ENCODE results near the gene CCL16. TPM values are rescaled to one million over a fixed set of nuclear protein-coding genes. Genes with fewer than 3 reads are reported as not detected.

CCL16 gene
- total and polyA plus RNA-seq, 2 of the 4 experiments (the other 2 are of a cell fraction): not detected

Other genes starting within 250 kb of the CCL16 start
- gene RASL10B, start 249.9 kb downstream of the CCL16 start, total RNA-seq (2012; rRNA removed): 3.6 and 4.7 TPM in 2 replicates
- 4.1 and 4.4 TPM in 2 replicates for gene RASL10B, start 249.9 kb downstream of the CCL16 start, polyA plus RNA-seq (2012; rRNA removed)
- not detected in 2 replicates for gene GAS2L2, start 228.3 kb downstream of the CCL16 start, total RNA-seq (2012; rRNA removed)
- gene GAS2L2, start 228.3 kb downstream of the CCL16 start, polyA plus RNA-seq (2012; rRNA removed): 0.02 and 0.03 TPM in 2 replicates
- not detected in 2 replicates for gene C17orf50, start 220.6 kb downstream of the CCL16 start, total RNA-seq (2012; rRNA removed)
- not detected in 2 replicates for gene C17orf50, start 220.6 kb downstream of the CCL16 start, polyA plus RNA-seq (2012; rRNA removed)
- 0.18 TPM in 1 of 2 replicates, not detected in the other for gene MMP28, start 185.9 kb downstream of the CCL16 start, total RNA-seq (2012; rRNA removed)
- not detected in 2 replicates for gene MMP28, start 185.9 kb downstream of the CCL16 start, polyA plus RNA-seq (2012; rRNA removed)
- gene TAF15, start 172.0 kb downstream of the CCL16 start, total RNA-seq (2012; rRNA removed): 46.8 and 47.2 TPM in 2 replicates
- 69.8 and 98.0 TPM in 2 replicates for gene TAF15, start 172.0 kb downstream of the CCL16 start, polyA plus RNA-seq (2012; rRNA removed)
- gene HEATR9, start 112.6 kb downstream of the CCL16 start, total RNA-seq (2012; rRNA removed): not detected in 2 replicates
- gene HEATR9, start 112.6 kb downstream of the CCL16 start, polyA plus RNA-seq (2012; rRNA removed): not detected in 2 replicates
- gene CCL5, start 101.1 kb downstream of the CCL16 start, total RNA-seq (2012; rRNA removed): not detected in 2 replicates
- not detected in 2 replicates for gene CCL5, start 101.1 kb downstream of the CCL16 start, polyA plus RNA-seq (2012; rRNA removed)
- gene RDM1, start 50.7 kb downstream of the CCL16 start, total RNA-seq (2012; rRNA removed): 0.18 TPM in 1 of 2 replicates, not detected in the other
- gene RDM1, start 50.7 kb downstream of the CCL16 start, polyA plus RNA-seq (2012; rRNA removed): not detected in 2 replicates
- not detected in 2 replicates for gene LYZL6, start 37.8 kb downstream of the CCL16 start, total RNA-seq (2012; rRNA removed)
- not detected in 2 replicates for gene LYZL6, start 37.8 kb downstream of the CCL16 start, polyA plus RNA-seq (2012; rRNA removed)
- not detected in 2 replicates for gene CCL14, start 5.2 kb upstream of the CCL16 start, total RNA-seq (2012; rRNA removed)
- not detected in 2 replicates for gene CCL14, start 5.2 kb upstream of the CCL16 start, polyA plus RNA-seq (2012; rRNA removed)
- gene CCL15, start 20.1 kb upstream of the CCL16 start, total RNA-seq (2012; rRNA removed): not detected in 2 replicates
- gene CCL15, start 20.1 kb upstream of the CCL16 start, polyA plus RNA-seq (2012; rRNA removed): not detected in 2 replicates
- not detected in 2 replicates for gene CCL23, start 36.5 kb upstream of the CCL16 start, total RNA-seq (2012; rRNA removed)
- gene CCL23, start 36.5 kb upstream of the CCL16 start, polyA plus RNA-seq (2012; rRNA removed): not detected in 2 replicates
- not detected in 2 replicates for gene CCL18, start 82.8 kb upstream of the CCL16 start, total RNA-seq (2012; rRNA removed)
- gene CCL18, start 82.8 kb upstream of the CCL16 start, polyA plus RNA-seq (2012; rRNA removed): not detected in 2 replicates
- gene CCL3, start 108.6 kb upstream of the CCL16 start, total RNA-seq (2012; rRNA removed): not detected in 2 replicates
- not detected in 2 replicates for gene CCL3, start 108.6 kb upstream of the CCL16 start, polyA plus RNA-seq (2012; rRNA removed)
- not detected in 2 replicates for gene CCL4, start 122.3 kb upstream of the CCL16 start, total RNA-seq (2012; rRNA removed)
- gene CCL4, start 122.3 kb upstream of the CCL16 start, polyA plus RNA-seq (2012; rRNA removed): not detected in 2 replicates
- gene TBC1D3B, start 195.1 kb upstream of the CCL16 start, total RNA-seq (2012; rRNA removed): not detected in 2 replicates
- 0.94 and 1.6 TPM in 2 replicates for gene TBC1D3B, start 195.1 kb upstream of the CCL16 start, polyA plus RNA-seq (2012; rRNA removed)
- not detected in 2 replicates for gene CCL3L1, start 215.3 kb upstream of the CCL16 start, total RNA-seq (2012; rRNA removed)
- gene CCL3L1, start 215.3 kb upstream of the CCL16 start, polyA plus RNA-seq (2012; rRNA removed): not detected in 2 replicates
- gene CCL4L2, start 229.6 kb upstream of the CCL16 start, total RNA-seq (2012; rRNA removed): not detected in 2 replicates
- not detected in 2 replicates for gene CCL4L2, start 229.6 kb upstream of the CCL16 start, polyA plus RNA-seq (2012; rRNA removed)